Neural progenitor cell (in vitro differentiated cells): ENCODE results near the gene GRM8. TPM values are rescaled to one million over a fixed set of nuclear protein-coding genes. Genes with fewer than 3 reads are reported as not detected.

Experiments
- DNase-seq: peaks from one replicate; pipeline ENCODE4 v3.0.0-alpha.2; 2016; ENCODE audit warnings: low spot score
- H2AFZ ChIP-seq: fragments of 200-600 bp; sonication (generic); replicated peaks from 2 replicates; pipeline ENCODE4 v1.6.1; 2016; ENCODE audit warnings: antibody characterized with exemption
- H3F3A ChIP-seq: fragments of 200-600 bp; sonication (generic); 2 replicates; pipeline ENCODE4 v1.6.1; 2016; ENCODE audit warnings: antibody characterized with exemption, low read depth
- H3K27ac ChIP-seq: fragments of 200-600 bp; sonication (generic); 2 replicates; pipeline ENCODE4 v1.5.1; 2016; ENCODE audit warnings: mild to moderate bottlenecking
- H3K27me3 ChIP-seq: fragments of 200-600 bp; sonication (generic); 2 replicates; pipeline ENCODE4 v1.6.1; 2016; ENCODE audit warnings: mild to moderate bottlenecking, moderate library complexity
- H3K36me3 ChIP-seq: fragments of 200-600 bp; sonication (generic); 2 replicates; pipeline ENCODE4 v1.5.1; 2016
- H3K4me1 ChIP-seq: fragments of 200-600 bp; sonication (generic); 2 replicates; pipeline ENCODE4 v1.6.1; 2016; ENCODE audit warnings: mixed run types
- H3K4me2 ChIP-seq: fragments of 200-600 bp; sonication (generic); 2 replicates; pipeline ENCODE4 v1.6.1; 2016
- H3K4me3 ChIP-seq: fragments of 200-600 bp; sonication (generic); 2 replicates; pipeline ENCODE4 v1.5.1; 2016
- H3K79me2 ChIP-seq: fragments of 200-600 bp; sonication (generic); 2 replicates; pipeline ENCODE4 v1.6.1; 2016; ENCODE audit warnings: low read depth
- H3K9ac ChIP-seq: fragments of 200-600 bp; sonication (generic); 2 replicates; pipeline ENCODE4 v1.6.1; 2016
- H3K9me3 ChIP-seq: fragments of 200-600 bp; sonication (generic); 2 replicates; pipeline ENCODE4 v1.5.1; 2016; ENCODE audit warnings: low read depth
- H4K20me1 ChIP-seq: fragments of 200-600 bp; sonication (generic); 2 replicates; pipeline ENCODE4 v1.6.1; 2016; ENCODE audit warnings: low read depth
- H3K27ac Mint-ChIP-seq: 3 replicates; pipeline ENCODE4 v1.8.0; 2021; ENCODE audit warnings: mixed read lengths
- H3K27me3 Mint-ChIP-seq: 2 replicates; pipeline ENCODE4 v1.8.0; 2022; ENCODE audit warnings: low read depth, mild to moderate bottlenecking, inconsistent platforms, moderate library complexity, mixed read lengths; ENCODE audit not compliant: insufficient read depth
- H3K36me3 Mint-ChIP-seq: 3 replicates; pipeline ENCODE4 v1.8.0; 2021; ENCODE audit warnings: mixed read lengths
- H3K4me1 Mint-ChIP-seq: 3 replicates; pipeline ENCODE4 v1.8.0; 2021; ENCODE audit warnings: mixed read lengths
- H3K4me3 Mint-ChIP-seq: 3 replicates; pipeline ENCODE4 v1.8.0; 2021; ENCODE audit warnings: mild to moderate bottlenecking, moderate library complexity, mixed read lengths
- H3K9me3 Mint-ChIP-seq: 3 replicates; pipeline ENCODE4 v1.8.0; 2020; ENCODE audit warnings: mixed read lengths
- CTCF ChIP-seq: fragments of 200-600 bp; sonication (generic); IDR thresholded peaks from 2 replicates; pipeline ENCODE4 v1.5.1; 2017; ENCODE audit warnings: antibody characterized with exemption, mild to moderate bottlenecking
- EZH2 ChIP-seq: fragments of 200-600 bp; sonication (generic); IDR thresholded peaks from 2 replicates; pipeline ENCODE4 v1.6.1; 2017; ENCODE audit warnings: antibody characterized with exemption, mild to moderate bottlenecking, moderate library complexity
- EZH2phosphoT487 ChIP-seq: fragments of 200-600 bp; sonication (generic); IDR thresholded peaks from 2 replicates; pipeline ENCODE4 v1.6.1; 2017; ENCODE audit warnings: antibody characterized with exemption
- total RNA-seq: library from RNA; depleted of rRNA; stranded (reverse); fragments of >200 nt; gene quantifications from 2 replicates; pipeline ENCODE4 v1.2.3, GENCODE V29; 2015; ENCODE audit warnings: low replicate concordance

Gene GRM8
- total RNA-seq, 1 donor from 2014 or later, result 0.62 TPM

- TF ChIP-seq EZH2, result peak; percentile 64
- TF ChIP-seq CTCF, result peak; percentile 9
- TF ChIP-seq EZH2phosphoT487, result peak; percentile 27
- Mint-ChIP-seq H3K36me3 (no peaks in the 10 kb centered on the region), H3K4me3 (peak overlapping the region; percentile 90), H3K4me1 (peaks cover 7% of the 10 kb centered on the region), H3K27me3 (peaks cover 34% of the 10 kb centered on the region), H3K27ac (no peak overlapping the region), H3K9me3 (no peaks in the 10 kb centered on the region)
- peak overlapping the region; percentile 79 for H3K4me3 ChIP-seq
- DNase-seq, result peak; percentile 12
- peaks cover 100% of the 10 kb centered on the region for H3K27me3 ChIP-seq
- H3K9me3 ChIP-seq, result no peaks in the 10 kb centered on the region
- peak overlapping the region; percentile 94 for H2AFZ ChIP-seq
- H3F3A ChIP-seq, result peaks cover 16% of the 10 kb centered on the region
- H3K9ac ChIP-seq, result no peak overlapping the region
- no peak overlapping the region for H3K27ac ChIP-seq
- H3K36me3 ChIP-seq, result no peaks in the 10 kb centered on the region
- H3K79me2 ChIP-seq, result no peaks in the 10 kb centered on the region
- H3K4me1 ChIP-seq, result peaks cover 6% of the 10 kb centered on the region
- peaks cover 20% of the 10 kb centered on the region for H4K20me1 ChIP-seq
- H3K4me2 ChIP-seq, result peak overlapping the region; percentile 99
Observed at GRCh38 chr7:127252377-127252713, 396 bp downstream of the GRM8 start.

GRCh38 chr7:127251465-127252376 is 1.0 kb downstream of the GRM8 start:
- Mint-ChIP-seq H3K27ac (no peak overlapping the region), H3K9me3 (no peaks in the 10 kb centered on the region), H3K27me3 (peaks cover 34% of the 10 kb centered on the region), H3K4me3 (peak overlapping the region; percentile 90), H3K36me3 (no peaks in the 10 kb centered on the region), H3K4me1 (peaks cover 7% of the 10 kb centered on the region)
- TF ChIP-seq CTCF, result no peak
- peak; percentile 73 for TF ChIP-seq EZH2phosphoT487
- peak; percentile 81 for TF ChIP-seq EZH2
- H3K9ac ChIP-seq, result no peak overlapping the region
- peak overlapping the region; percentile 79 for H3K4me3 ChIP-seq
- peaks cover 20% of the 10 kb centered on the region for H4K20me1 ChIP-seq
- H3K79me2 ChIP-seq, result no peaks in the 10 kb centered on the region
- peaks cover 16% of the 10 kb centered on the region for H3F3A ChIP-seq
- DNase-seq, result peak; percentile 51
- peaks cover 100% of the 10 kb centered on the region for H3K27me3 ChIP-seq
- peak overlapping the region; percentile 99 for H3K4me2 ChIP-seq
- H3K4me1 ChIP-seq, result peaks cover 6% of the 10 kb centered on the region
- no peak overlapping the region for H3K27ac ChIP-seq
- H3K9me3 ChIP-seq, result no peaks in the 10 kb centered on the region
- H2AFZ ChIP-seq, result peak overlapping the region; percentile 94
- H3K36me3 ChIP-seq, result no peaks in the 10 kb centered on the region

- peak; percentile 32 for DNase-seq
- no peak overlapping the region for H2AFZ ChIP-seq
- H3K4me1 ChIP-seq, result peaks cover 6% of the 10 kb centered on the region
- H4K20me1 ChIP-seq, result peaks cover 20% of the 10 kb centered on the region
- no peaks in the 10 kb centered on the region for H3K36me3 Mint-ChIP-seq
- H3K9ac ChIP-seq, result no peak overlapping the region
- no peak overlapping the region for H3K27ac ChIP-seq
- H3K4me2 ChIP-seq, result peak overlapping the region; percentile 99
- H3K4me1 Mint-ChIP-seq, result peaks cover 7% of the 10 kb centered on the region
- TF ChIP-seq EZH2, result peak; percentile 73
- no peak for TF ChIP-seq CTCF
- no peak for TF ChIP-seq EZH2phosphoT487
- H3K27ac Mint-ChIP-seq, result no peak overlapping the region
- peaks cover 100% of the 10 kb centered on the region for H3K27me3 ChIP-seq
- H3F3A ChIP-seq, result peaks cover 16% of the 10 kb centered on the region
- H3K9me3 Mint-ChIP-seq, result no peaks in the 10 kb centered on the region
- peaks cover 34% of the 10 kb centered on the region for H3K27me3 Mint-ChIP-seq
- H3K4me3 ChIP-seq, result peak overlapping the region; percentile 79
- H3K4me3 Mint-ChIP-seq, result peak overlapping the region; percentile 77
- H3K9me3 ChIP-seq, result no peaks in the 10 kb centered on the region
- H3K79me2 ChIP-seq, result no peaks in the 10 kb centered on the region
- no peaks in the 10 kb centered on the region for H3K36me3 ChIP-seq
Observed at GRCh38 chr7:127251036-127251464, 1.7 kb downstream of the GRM8 start.
